8988T (cell line): ENCODE measurements around the gene PSMD1.
"Not testable (repeated sequence)": the region's sequence is repeated elsewhere in the genome, so short reads cannot be mapped to it uniquely, and the experiment has no call there.

Source experiments
- DNase-seq: peaks from one replicate; pipeline ENCODE4 v3.0.0; 2011

Gene PSMD1

DNA sequence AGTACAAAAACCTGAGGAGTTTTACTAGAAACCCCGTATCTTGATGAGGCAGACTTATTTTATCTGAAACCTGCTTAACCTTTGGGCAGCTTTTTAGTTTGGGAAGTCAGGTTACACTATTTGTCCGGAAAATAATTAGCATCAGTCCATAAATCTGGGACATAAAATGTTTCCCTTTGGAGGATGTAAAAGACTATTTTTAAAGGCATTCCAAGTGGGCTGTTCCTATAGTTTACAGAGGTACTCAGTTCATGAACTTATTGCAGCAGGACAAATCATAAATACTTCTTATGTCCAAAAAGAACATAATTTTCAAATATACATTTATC is 61.9 kb downstream of the PSMD1 start:
- no peak for DNase-seq

DNA sequence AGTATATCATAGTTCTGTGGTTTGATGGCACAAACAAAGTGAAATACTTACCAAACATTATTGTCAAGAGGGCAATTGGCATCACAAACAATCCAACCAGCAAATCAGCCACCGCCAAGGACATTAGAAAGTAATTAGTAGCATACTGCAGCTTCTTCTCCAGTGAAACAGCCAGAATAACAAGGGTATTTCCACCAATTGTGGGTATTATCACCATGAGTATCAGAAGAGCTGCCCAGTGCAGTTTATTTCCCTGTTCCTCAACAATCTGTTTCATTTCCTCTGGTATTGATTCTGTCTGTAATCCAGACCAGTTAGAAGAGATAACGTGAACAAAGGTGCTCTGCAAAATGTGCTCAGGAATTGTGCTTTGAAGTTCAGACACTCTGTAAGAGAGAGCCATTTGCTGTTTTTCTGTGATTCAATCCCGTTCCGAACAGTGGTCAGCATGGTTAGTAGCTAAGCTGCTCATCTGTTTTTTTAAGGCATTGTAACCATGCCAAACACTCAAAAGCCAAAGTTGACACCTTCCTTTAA is 66.8 kb downstream of the PSMD1 start:
- no peak for DNase-seq

DNA sequence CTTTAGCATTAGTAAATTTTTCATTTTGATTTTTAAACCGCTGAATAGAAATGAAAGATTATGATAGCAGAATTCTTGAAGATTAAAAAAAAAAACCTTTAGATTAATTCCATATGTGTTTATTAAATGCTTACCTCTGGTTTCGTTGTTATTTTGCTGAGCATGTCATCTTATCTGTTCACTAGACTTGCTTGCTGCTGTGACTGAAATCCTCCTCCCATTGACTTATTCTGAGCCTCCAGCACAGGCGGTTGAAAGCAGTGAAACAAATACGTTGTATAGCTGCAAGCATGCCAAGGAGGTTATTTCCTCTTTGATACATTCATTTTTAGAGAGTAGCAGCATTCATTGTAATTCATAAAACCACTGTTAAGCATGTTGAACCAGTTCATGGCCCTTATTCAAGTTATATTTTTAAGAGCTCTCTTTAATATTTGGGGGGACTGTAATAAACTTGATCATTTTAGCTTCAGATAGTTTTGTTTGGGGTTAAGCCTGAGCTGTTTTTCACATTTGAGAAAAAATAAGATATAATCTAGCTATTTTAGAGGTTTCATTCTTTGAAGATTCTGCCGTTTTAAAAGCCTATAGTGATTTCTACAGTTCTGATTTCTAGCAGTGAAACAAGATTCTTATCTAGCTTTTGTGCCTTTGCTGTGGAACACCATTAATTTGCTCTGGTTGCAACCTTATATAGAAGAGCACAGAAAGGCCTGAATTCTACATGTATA is 68.3 kb downstream of the PSMD1 start, which contains the start of gene HTR2B:
TSS of gene HTR2B (minus strand) at position 205 of the 731 bp plus-strand sequence. CDS start 1,278 bp downstream, outside the sequence.
- DNase-seq = no peak

DNA sequence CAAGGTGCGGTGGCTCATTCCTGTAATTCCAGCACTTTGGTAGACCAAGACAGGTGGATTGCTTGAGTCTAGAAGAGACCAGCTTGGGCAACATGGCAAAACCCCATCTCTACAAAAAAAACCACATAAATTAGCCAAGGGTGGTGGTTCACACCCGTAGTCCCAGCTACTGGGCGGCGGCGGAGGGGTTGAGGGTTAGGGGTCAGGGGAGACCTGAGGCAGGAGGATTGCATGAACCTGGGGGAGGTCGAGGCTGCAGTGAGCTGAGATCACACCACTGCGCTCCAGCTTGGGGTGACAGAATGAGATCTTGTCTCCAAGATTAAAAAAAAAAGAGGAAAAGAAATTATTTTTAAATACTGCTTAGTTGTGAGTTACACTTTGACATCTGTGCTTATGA is 69.5 kb downstream of the PSMD1 start:
- no peak for DNase-seq

DNA sequence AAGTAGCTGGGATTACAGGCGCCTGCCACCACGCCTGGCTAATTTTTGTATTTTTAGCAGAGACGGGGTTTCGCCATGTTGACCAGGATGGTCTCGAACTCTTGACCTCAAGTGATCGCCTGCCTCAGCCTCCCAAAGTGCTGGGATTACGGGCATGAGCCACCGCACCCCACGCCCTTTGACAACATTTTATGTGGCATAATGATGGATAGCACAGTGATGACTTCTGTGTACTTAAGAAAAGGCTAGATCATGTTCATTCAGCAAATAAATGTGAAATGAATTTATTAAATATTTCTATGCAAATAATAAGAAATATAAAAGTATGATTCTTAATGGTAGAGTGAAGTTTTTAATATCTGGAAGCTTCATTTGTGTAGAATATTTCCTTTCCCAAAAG is 70.8 kb downstream of the PSMD1 start:
- no peak for DNase-seq

DNA sequence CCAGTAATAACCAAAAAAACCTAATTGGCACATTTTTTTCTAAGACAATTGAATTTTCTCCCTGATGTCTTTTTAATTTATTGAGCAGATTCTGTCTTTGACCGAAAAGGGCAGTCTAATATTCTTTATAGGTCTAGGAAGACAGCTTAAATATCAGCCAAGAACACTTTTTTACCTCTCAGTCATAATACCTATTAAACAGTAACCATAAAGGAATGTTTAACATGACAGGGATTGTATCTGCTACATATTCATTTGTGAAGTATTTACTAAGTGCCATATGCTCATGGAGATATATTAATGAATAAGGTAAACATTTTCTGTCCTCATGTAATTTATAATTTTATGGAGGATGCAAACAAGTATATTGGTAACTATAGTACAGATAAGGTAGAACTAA is 71.3 kb downstream of the PSMD1 start:
- no peak for DNase-seq

DNA sequence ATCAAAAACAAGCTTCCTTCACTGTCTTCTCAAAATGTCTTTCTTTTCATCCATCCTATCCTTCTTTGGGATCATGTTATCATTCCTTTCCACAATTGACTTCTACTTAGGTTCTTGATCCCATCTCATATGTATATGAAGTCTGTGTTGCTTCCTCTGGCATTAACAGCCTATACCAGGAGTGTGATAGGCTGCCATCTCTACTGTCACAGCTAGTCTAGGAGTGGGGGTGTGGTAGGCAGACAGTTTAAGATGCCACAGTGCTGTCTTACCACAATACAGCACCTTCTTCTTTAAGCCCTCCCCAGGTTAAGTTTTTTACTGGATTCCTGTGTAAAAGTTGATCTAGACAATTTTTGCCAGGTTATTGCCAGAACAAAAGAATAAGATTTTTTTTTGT is 71.9 kb downstream of the PSMD1 start:
- DNase-seq = no peak

DNA sequence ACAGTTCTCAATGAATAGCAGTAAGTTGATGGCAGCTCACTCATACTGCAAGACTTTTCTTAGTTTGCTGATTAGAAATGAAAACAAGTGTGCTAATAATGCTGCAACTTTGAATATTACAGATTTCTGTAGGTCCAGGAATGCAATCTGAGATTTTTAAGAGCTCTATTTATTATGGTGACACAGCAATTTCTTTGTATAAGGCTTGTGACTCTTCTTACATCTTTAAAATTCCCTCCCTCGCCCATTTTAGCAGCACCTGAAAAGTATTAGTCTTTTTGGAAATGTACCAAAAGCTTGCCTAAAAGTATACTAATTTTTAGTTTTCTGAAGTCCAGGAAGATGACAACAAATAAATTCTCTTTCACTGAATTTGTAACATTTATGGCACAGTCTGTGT is 72.5 kb downstream of the PSMD1 start:
- DNase-seq = no peak

DNA sequence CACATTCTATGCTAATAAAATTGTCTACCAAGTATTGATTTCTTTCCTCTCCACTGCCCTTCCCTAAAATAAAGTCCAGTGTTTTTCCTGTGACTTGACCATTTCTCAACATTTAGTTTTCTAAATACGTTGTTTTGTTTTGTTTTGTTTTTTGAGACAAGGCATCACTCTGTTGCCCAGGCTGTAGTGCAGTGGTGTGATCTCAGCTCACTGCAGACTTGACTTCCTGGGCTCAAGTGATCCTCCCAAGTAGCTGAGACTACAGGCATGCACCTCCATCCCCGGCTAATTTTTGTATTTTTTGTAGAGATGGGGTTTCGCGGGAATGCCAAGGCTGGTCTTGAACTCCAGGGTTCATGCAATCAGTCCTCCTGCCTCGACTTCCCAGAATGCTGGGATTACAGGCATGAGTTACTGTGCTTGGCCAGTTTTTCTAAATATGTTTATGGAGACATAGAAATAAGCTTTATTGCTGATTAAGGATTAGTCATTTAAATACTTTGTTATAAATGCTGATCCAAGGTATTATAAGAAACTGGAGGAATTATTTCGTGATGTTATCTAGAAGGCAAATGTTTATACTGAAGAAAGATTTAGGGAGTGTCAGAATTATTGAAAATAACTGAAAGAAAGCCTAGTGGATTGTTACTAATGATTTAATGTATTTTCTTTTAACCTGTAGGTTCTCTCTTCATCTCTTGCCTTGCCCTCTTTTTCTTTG is 73.8 kb downstream of the PSMD1 start:
- no peak for DNase-seq

DNA sequence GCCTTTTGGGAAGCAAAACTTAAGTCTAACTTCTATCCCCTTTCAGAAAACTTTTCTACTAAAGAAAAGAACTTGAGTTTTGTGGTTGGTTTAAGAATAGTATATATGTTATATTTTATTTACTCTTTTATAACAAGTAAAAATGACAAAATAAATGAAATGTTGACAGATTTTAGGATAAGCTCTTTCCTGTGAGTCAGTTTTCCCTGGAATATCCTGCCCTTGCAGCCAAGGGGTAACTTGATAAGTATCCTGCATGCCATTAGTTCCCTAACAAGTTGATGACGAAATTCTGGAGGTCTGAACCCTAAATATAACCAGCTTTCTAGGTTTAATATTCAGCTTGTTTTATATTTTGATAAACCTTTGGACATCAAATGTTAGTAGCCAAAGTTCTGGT is 75.5 kb downstream of the PSMD1 start:
- DNase-seq = no peak

DNA sequence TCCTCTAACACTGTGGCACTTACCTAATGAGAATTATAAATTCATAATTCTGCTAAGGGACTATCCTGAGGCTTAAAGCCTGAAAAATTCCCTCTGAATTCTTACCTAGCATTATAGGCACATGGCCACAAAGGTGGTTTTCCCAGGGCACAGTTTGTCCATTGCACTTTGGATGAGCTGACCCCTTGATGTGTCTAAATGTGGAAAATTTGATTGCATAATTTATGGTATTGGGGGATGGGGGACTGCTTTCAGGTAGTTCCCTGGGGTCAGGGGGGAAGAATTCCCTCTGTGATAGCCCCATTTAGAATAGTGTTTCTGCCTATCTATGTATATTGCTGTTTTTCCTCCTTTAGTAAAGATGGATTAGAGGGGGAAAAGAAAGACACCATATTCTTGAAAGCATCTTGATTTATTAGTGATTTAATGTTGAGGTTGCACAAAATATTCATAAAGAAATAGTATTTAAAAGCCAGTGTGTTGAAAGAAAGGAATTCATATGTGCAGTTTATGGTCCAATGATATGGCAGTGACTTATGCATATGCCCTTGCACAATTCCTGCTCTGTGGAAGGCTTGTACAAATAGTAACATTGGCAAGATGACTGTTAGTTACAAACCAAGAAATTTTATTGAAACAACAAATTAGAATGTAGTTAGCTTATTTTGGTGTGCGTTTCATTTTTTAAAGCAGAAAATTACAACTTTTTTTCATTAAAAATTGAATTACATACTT is 76.9 kb downstream of the PSMD1 start:
- DNase-seq = no peak

DNA sequence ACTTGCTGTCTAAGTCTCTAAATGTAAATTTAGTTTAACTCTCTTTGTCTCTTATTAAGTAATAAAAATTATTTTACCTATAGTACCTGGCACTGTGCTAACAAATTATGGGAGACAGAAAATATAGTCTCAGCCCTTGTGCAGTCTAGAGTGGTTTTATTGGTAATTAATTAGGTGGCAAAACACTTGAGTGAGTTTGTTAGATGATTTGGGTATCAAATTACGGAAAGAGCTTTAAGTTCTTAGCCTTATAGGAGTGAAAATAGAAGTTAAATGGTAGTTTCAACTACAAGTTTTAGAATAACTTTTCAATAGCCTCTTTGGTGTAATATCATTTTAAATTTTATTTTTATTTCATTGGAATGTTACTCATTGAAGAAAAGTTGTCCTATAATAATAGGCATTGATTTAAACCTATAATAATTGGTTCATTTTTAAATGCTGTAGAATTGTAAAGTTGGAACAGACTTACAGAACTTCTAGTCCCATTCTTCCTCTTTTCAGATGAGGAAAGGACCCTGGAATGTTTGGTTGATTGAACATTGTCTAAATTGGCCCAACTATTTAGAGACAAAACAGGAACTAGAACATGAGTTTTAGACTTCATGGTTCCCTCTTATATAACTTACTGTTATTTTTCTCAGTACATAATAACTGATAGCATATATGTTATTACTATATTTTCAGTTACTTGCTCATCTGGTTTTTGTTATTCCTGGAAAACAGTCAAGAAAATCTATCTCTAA is 78.4 kb downstream of the PSMD1 start:
- no peak for DNase-seq

DNA sequence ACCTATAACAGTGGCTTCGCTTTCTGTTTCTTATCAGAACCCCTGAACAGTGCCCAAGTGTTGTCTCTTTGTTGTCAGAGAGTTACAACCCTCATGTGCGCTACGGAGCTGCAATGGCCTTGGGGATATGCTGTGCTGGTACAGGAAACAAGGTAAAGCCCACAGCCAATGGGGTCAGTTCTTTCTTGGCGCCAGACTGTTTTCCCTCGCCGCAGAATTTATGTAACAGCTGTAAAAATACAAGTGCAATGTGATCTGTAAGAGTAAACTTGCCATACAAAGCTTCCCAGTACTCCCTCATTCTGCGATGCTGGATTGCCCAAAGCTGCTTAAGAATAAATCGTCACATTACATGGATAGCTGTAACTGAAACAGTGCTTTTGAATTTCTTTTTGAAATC is 82.0 kb downstream of the PSMD1 start:
- no peak for DNase-seq

DNA sequence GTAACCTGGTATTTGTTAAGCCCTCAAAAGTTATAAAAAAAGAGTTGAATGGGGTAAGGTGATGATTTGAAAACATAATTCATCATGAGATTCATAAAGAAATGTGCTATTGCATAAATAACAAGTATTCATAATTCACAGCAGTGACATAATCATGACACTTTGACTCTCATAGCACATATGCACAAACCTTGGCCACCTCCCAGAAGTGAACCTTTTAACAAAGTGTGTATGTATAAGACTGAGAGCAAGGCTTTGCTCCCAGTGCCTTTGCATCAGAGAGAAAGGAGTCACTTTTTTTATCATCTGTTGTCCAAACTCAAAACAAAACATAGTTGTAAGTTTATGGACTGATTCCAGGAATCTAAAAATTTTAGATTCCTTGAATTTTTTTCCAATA is 83.1 kb downstream of the PSMD1 start:
- no peak for DNase-seq

DNA sequence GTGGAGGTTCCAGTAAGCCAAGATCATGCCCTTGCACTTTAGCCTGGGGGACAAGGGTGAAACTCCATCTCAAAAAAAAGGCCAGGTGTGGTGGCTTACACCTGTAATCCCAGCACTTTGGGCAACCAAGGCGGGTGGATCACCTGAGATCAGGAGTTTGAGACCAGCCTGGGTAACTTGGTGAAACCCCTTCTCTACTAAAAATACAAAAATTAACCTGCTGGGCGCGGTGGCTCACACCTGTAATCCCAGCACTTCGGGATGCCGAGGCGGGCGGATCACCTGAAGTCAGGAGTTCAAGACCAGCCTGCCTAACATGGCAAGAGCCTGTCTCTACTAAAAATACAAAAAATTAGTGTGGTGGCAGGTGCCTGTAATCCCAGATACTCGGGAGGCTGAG is 84.1 kb downstream of the PSMD1 start:
- not testable (repeated sequence) for DNase-seq

DNA sequence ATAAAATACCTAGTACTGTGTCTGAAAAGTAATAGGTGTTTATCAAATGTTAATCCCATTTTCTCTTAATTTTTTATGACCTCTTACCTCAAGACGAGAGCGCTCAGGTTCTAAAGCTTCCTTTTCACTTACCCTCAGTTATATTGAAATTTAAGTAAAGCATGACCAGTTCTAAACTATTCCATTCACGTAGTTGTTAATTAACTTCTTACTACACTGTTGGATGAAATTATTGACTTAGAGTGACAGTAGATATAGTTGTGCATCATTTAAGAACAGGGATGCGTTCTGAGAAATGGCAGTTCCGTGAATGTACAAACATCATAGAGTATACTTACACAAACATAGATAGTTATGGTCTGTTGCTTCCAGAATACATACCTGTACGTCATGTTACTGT is 88.2 kb downstream of the PSMD1 start:
- no peak for DNase-seq

DNA sequence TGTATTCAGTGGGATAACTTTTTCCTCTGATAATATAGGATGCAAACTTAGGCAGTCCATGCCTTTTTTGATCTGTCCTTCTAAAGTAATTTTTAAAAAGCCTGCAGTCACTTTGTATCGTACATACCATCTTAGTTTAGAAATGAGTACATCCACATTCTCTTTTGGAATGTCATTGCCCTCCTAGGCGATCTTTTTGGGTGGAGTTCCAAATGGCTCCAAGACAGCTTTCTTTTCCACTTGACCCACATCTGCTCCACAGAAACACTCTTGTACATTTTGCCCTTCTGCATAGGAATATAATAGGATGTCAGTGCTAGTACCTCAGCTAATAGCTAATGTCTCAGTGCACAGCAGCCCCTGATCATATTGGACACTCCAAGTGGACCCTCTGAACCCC is 90.0 kb downstream of the PSMD1 start:
- no peak for DNase-seq

DNA sequence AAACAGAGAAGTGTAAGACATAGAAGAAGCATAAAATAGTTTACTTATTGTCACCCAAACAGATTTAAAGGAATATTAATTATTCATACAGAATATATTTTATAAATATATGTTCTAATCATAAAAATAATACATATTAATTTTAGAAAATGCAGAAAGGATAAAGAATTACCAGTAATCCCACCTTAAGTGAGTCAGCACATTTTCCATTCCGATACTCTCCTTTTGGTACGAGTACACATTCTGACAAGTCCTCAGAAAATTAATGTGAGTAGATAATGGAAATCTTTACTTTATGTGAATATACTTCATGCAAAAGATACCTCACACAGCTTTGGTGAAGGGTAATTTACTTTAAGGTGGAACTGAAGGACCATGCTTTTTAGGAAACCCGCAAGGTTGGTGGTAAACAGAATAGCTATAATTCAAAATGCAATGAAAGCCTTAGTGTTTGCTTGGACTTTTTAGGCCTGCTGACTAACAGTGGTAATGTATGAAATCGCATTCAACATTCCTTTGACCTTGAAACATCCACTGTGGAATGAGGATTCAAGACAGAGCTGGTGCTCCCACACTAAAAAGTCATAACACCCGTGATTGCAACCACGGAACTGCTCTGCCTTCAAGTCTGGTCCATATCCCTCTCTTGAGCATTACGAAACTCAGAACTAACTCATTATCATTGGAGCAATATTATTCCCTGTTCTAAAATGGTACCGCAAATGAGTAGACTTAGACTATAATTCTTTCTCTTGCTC is 96.3 kb downstream of the PSMD1 start:
- no peak for DNase-seq

DNA sequence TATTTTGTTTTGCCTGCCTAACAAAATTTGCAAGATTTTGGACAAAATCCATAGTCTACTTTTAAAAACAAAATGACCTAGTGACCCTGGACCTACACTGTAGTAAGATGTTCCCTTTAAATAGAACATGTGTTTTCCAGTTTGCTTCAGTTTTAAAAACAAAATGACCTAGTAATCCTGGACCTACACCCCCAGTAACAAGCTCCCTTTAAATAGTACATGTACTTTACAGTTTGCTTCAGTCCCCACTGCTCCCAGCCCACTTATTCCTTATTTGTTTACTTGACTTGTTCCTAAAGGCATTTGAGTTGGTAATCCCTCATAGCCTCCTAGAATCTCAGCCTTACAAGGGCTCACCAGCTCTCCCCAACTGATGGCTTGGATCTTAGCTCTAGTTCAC is 102.6 kb downstream of the PSMD1 start:
- DNase-seq = no peak

DNA sequence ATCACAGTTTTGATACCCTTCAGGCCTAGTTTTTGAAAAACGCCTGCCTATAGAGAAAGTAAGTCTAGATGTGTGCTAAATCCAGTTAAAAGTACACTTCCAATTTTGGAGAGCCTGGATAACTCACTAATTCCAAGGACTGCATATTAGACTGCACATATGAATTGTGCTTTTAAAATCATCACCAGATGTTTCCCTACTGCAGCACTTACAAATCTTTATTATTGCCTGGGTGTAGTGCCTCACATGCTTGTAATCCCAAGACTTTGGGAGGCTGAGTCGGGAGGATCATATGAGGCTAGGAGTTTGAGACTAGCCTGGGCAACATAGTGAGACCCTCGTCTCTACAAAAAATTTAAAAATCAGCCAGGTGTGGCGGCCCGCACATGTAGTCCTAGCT is 104.0 kb downstream of the PSMD1 start:
- no peak for DNase-seq

DNA sequence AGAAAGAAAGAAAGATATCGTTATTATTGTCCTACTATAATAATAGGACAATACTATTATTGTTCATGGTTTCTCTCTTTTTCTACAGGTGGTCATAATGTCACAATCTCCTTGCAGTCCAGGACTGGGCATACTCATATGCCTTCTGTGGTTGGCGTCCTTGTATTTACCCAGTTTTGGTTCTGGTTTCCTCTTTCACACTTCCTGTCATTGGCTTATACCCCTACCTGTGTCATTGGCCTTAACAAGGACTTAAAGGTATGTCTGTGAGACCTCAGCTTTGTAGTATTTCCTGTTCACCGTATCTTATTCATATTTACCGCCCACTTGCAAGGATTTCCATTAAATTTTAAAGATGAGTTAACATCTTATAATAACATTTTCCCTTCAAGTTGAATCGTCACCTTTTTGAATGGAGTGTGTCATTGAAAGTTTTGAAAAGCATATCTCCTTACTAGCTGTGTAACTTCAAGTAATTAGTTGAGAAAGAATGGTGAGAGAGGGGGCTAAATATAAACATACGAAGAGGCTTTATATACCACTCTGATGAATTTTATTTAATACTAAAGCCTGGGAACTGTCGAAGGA is 104.7 kb downstream of the PSMD1 start:
- DNase-seq = no peak

DNA sequence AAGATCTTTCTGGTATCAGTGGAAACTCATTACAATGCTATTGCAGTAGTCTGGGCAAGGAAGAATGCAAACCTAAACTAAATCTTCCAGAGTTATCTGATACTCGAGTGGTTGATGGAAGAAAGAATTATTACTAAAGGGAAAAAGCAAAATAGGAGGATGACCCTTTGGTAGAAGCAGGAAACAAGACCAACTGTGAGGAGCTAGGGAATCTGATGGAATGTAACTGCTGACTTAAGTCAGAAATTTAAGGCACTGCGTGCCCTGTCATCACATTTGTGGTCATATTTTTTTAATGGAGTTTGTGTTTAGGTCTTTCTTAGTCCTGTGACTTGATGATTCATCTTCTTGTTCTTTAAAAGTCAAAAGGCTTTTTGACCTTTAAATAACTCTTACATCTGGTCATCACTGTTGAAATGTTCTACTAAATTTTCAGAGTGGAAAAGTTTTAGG is 105.2 kb downstream of the PSMD1 start:
- no peak for DNase-seq
